Measurements from ENCODE around the gene INSR. TPM values are rescaled to one million over a fixed set of nuclear protein-coding genes. Genes with fewer than 3 reads are reported as not detected.

Gene INSR
- total and polyA plus RNA-seq, 7 donors: 3.0 to 83.1 (median 67.1) TPM

DNA sequence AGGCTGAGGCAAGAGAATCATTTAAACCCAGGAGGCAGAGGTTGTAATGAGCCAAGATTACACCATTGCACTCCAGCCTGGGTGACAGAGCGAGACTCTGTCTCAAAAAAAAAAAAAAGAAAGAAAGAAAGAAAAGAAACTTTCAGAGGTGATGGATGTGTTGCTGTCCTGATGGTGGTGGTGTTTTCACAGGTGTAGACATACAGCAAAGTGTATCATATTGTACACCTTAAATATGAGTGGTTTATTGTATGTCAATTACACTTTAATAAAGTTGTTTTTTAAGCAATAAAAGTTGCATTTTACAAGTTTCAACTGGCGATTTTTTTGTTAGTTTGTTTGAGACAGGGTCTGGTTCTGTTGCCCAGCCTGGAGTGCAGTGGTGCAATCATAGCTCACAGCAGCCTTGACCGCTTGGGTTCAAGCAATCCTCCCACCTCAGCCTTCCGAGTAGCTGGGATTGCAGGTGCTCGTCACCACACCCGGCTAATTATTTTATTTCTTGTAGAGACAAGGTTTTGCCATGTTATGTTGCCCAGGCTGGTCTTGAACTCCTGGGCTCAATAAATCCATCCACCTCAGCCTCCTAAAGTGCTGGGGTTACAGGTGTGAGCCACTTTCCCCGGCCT is 13.5 kb upstream of the INSR start:
- WGBS, 2 donors: 16 to 66% methylated on average over 7 of the region's 7 CpGs
- Histone ChIP-seq H3K4me3 (no peak overlapping the region), H3K27ac (no peak overlapping the region), H3K4me1 (no peaks in the 10 kb centered on the region), H3K9me3 (no peaks in the 10 kb centered on the region), H3K27me3 (no peaks in the 10 kb centered on the region), H3K36me3 (no peaks in the 10 kb centered on the region)
- no peak for DNase-seq
- intact Hi-C loops (cut with DNase I): no loop called here
- TF ChIP-seq POLR2AphosphoS5 (IDR thresholded peaks at IDR 0.05): no peak
- TF ChIP-seq EP300 (IDR thresholded peaks at IDR 0.05): no peak
- TF ChIP-seq, protein P1, sequence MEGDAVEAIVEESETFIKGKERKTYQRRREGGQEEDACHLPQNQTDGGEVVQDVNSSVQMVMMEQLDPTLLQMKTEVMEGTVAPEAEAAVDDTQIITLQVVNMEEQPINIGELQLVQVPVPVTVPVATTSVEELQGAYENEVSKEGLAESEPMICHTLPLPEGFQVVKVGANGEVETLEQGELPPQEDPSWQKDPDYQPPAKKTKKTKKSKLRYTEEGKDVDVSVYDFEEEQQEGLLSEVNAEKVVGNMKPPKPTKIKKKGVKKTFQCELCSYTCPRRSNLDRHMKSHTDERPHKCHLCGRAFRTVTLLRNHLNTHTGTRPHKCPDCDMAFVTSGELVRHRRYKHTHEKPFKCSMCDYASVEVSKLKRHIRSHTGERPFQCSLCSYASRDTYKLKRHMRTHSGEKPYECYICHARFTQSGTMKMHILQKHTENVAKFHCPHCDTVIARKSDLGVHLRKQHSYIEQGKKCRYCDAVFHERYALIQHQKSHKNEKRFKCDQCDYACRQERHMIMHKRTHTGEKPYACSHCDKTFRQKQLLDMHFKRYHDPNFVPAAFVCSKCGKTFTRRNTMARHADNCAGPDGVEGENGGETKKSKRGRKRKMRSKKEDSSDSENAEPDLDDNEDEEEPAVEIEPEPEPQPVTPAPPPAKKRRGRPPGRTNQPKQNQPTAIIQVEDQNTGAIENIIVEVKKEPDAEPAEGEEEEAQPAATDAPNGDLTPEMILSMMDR (IDR thresholded peaks at IDR 0.05): no peak
- TF ChIP-seq POLR2A (IDR thresholded peaks at IDR 0.05): no peak

GRCh38 chr19:7304200-7304599 is 10.0 kb upstream of the INSR start:
- H3K4me1 ChIP-seq: no peaks in the 10 kb centered on the region
- intact Hi-C loops (cut with DNase I): no loop called here
- no peak overlapping the region for H3K27ac ChIP-seq
- TF ChIP-seq, protein P1 (IDR thresholded peaks at IDR 0.05): no peak
- no peak for TF ChIP-seq POLR2A (IDR thresholded peaks at IDR 0.05)
- TF ChIP-seq EP300 (IDR thresholded peaks at IDR 0.05): no peak
- no peak for TF ChIP-seq POLR2AphosphoS5 (IDR thresholded peaks at IDR 0.05)
- H3K27me3 ChIP-seq: no peaks in the 10 kb centered on the region
- no peaks in the 10 kb centered on the region for H3K36me3 ChIP-seq
- H3K4me3 ChIP-seq: no peak overlapping the region
- no peak for DNase-seq
- H3K9me3 ChIP-seq: no peaks in the 10 kb centered on the region
- 13 to 53% methylated on average over 9 of the region's 9 CpGs for WGBS, 2 donors

DNA sequence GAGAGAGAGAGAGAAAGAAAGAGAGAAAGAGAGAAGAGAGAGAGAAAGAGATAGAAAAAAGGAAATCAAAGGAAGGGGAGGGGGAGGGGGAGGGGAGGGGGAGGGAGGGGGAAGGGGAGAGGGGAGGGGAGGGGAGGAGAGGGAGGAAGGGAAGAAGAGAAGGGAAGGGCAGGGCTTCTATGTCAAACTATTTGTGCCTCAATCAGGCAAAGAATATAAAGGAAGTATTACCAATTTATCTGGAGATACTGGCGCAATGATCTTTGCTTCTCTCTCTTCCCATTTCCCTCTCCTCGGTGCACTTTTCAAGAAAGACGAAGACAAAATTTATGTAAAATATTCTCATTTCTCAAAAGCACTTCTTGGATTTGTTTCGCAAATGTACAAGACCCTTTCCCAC is 9.3 kb upstream of the INSR start:
- WGBS, 2 donors: 51 to 70% methylated on average over 4 of the region's 4 CpGs
- H3K9me3 ChIP-seq: no peaks in the 10 kb centered on the region
- H3K4me3 ChIP-seq: no peak overlapping the region
- intact Hi-C loops (cut with DNase I): no loop called here
- TF ChIP-seq, protein P1 (IDR thresholded peaks at IDR 0.05): no peak
- TF ChIP-seq POLR2AphosphoS5 (IDR thresholded peaks at IDR 0.05) (no peak), EP300 (IDR thresholded peaks at IDR 0.05) (no peak), POLR2A (IDR thresholded peaks at IDR 0.05) (no peak)
- H3K27me3 ChIP-seq: no peaks in the 10 kb centered on the region
- H3K4me1 ChIP-seq: no peaks in the 10 kb centered on the region
- DNase-seq: no peak
- no peak overlapping the region for H3K27ac ChIP-seq
- no peaks in the 10 kb centered on the region for H3K36me3 ChIP-seq

GRCh38 chr19:7301525-7301924 is 7.3 kb upstream of the INSR start:
- no peaks in the 10 kb centered on the region for H3K4me1 ChIP-seq
- no peak for DNase-seq
- H3K27me3 ChIP-seq: no peaks in the 10 kb centered on the region
- 21 to 64% methylated on average over 5 of the region's 5 CpGs for WGBS, 2 donors
- H3K36me3 ChIP-seq: no peaks in the 10 kb centered on the region
- no peaks in the 10 kb centered on the region for H3K9me3 ChIP-seq
- no peak overlapping the region for H3K27ac ChIP-seq
- TF ChIP-seq EP300 (IDR thresholded peaks at IDR 0.05) (no peak), POLR2AphosphoS5 (IDR thresholded peaks at IDR 0.05) (no peak), POLR2A (IDR thresholded peaks at IDR 0.05) (no peak)
- TF ChIP-seq, protein P1 (IDR thresholded peaks at IDR 0.05): no peak
- intact Hi-C loops (cut with DNase I): no loop called here
- H3K4me3 ChIP-seq: no peak overlapping the region

GRCh38 chr19:7297742-7298141 is 3.5 kb upstream of the INSR start:
- Histone ChIP-seq H3K27me3 (no peaks in the 10 kb centered on the region), H3K27ac (no peak overlapping the region), H3K4me1 (peaks cover 0 to 17% (median 10%) of the 10 kb centered on the region in 4 donors), H3K9me3 (no peaks in the 10 kb centered on the region), H3K36me3 (no peaks in the 10 kb centered on the region), H3K4me3 (no peak overlapping the region)
- no peak for DNase-seq
- TF ChIP-seq POLR2A (IDR thresholded peaks at IDR 0.05): no peak
- no peak for TF ChIP-seq POLR2AphosphoS5 (IDR thresholded peaks at IDR 0.05)
- TF ChIP-seq, protein P1 (IDR thresholded peaks at IDR 0.05): no peak
- TF ChIP-seq EP300 (IDR thresholded peaks at IDR 0.05): no peak
- intact Hi-C loops (cut with DNase I): loop anchor here (5.0 kb wide), 1 partner anchor 45 kb away; no protein-coding TSS in a partner anchor
- 74 to 78% methylated on average over 7 of the region's 7 CpGs for whole genome bisulfite sequencing, 2 donors
